T-cell (primary cell): ENCODE results near the gene ZMYND8. TPM values are rescaled to one million over a fixed set of nuclear protein-coding genes. Genes with fewer than 3 reads are reported as not detected.
"Not testable (repeated sequence)": the region's sequence is repeated elsewhere in the genome, so short reads cannot be mapped to it uniquely, and the experiment has no call there.

Experiments used
- ATAC-seq, 4 experiments: fragments of 200-7000 bp in 3 of 4; fragments of 150-1000 bp in 1 of 4; cut with Tn5 transposase; replicated peaks in 1 of 4; 1 replicate in 3 of 4; 2 replicates in 1 of 4; pipeline ENCODE4 v1.10.0; 2021; ENCODE audit warnings: moderate library complexity in 3 of 4, mild to moderate bottlenecking in 2 of 4, moderate number of reproducible peaks in 1 of 4
- CTCF ChIA-PET, 2 donors: fragments of 300-600 bp; sonication (Branson Sonifier 250); formaldehyde crosslinking; loops; one replicate each; lab custom pipeline; 2022; ENCODE audit warnings: antibody characterized with exemption in 2 of 2; lab: Charles Lee
- POLR2A ChIA-PET, 2 donors: fragments of 300-600 bp; sonication (Branson Sonifier 250); formaldehyde crosslinking; loops; one replicate each; lab custom pipeline; 2022; ENCODE audit warnings: antibody characterized with exemption in 2 of 2; lab: Charles Lee
- DNase-seq, 35 experiments: peaks; one replicate each; pipeline versions ENCODE4 v3.0.0 to v3.0.0-alpha.2; 2013 to 2023
- H3K27ac ChIP-seq: one replicate; pipeline ENCODE4 v1.5.1; 2013; ENCODE audit warnings: low read length
- H3K27me3 ChIP-seq, 2 experiments: replicated peaks in 1 of 2; 1 replicate in 1 of 2; 2 replicates in 1 of 2; pipeline versions ENCODE4 v1.6.1 to v1.7.0; 2013; ENCODE audit warnings: low read length in 1 of 2, mixed read lengths in 1 of 2; ENCODE audit not compliant: control insufficient read depth in 2 of 2, insufficient read depth in 2 of 2; ENCODE audit errors: extremely low read depth in 1 of 2
- H3K36me3 ChIP-seq, 2 donors: 1 replicate in 1 of 2; 2 replicates in 1 of 2; pipeline versions ENCODE4 v1.6.1 to v1.7.0; 2013; ENCODE audit warnings: low read length in 1 of 2; ENCODE audit not compliant: control insufficient read depth in 2 of 2, insufficient read depth in 1 of 2; ENCODE audit errors: extremely low read depth in 1 of 2
- H3K4me1 ChIP-seq, 2 experiments: 1 replicate in 1 of 2; 2 replicates in 1 of 2; pipeline versions ENCODE4 v1.6.1 to v1.7.0; 2013; ENCODE audit warnings: low read length in 2 of 2, mixed read lengths in 1 of 2; ENCODE audit not compliant: insufficient read depth in 2 of 2, control insufficient read depth in 1 of 2; ENCODE audit errors: extremely low read depth in 1 of 2
- H3K4me3 ChIP-seq, 2 donors: 1 replicate in 1 of 2; 2 replicates in 1 of 2; pipeline versions ENCODE4 v1.5.1 to v1.7.0; 2013; ENCODE audit warnings: mild to moderate bottlenecking in 2 of 2, low read length in 1 of 2, moderate library complexity in 1 of 2; ENCODE audit not compliant: control insufficient read depth in 1 of 2; ENCODE audit errors: extremely low read depth in 1 of 2
- H3K9me3 ChIP-seq: 2 replicates; pipeline ENCODE4 v1.7.0; 2013
- H3K27ac Mint-ChIP-seq, 2 donors: one replicate each; pipeline ENCODE4 v1.8.0; 2020 to 2021; ENCODE audit warnings: mild to moderate bottlenecking in 2 of 2, mixed read lengths in 2 of 2
- H3K27me3 Mint-ChIP-seq, 2 donors: one replicate each; pipeline ENCODE4 v1.8.0; 2021 to 2022; ENCODE audit warnings: mixed read lengths in 2 of 2
- H3K36me3 Mint-ChIP-seq: one replicate; pipeline ENCODE4 v1.8.0; 2021; ENCODE audit warnings: mixed read lengths
- H3K4me1 Mint-ChIP-seq, 3 donors: one replicate each; pipeline ENCODE4 v1.8.0; 2020 to 2022; ENCODE audit warnings: mixed read lengths in 3 of 3, mild to moderate bottlenecking in 1 of 3
- H3K4me3 Mint-ChIP-seq, 3 donors: one replicate each; pipeline ENCODE4 v1.8.0; 2020 to 2022; ENCODE audit warnings: mild to moderate bottlenecking in 3 of 3, mixed read lengths in 3 of 3, moderate library complexity in 3 of 3
- H3K9me3 Mint-ChIP-seq, 3 donors: one replicate each; pipeline ENCODE4 v1.8.0; 2020 to 2022; ENCODE audit warnings: mixed read lengths in 3 of 3
- WGBS: methylation state at CpG from one replicate; pipeline ENCODE4 v1.1.5; 2013; ENCODE audit warnings: missing lambda C conversion rate; ENCODE audit not compliant: insufficient coverage; 5-methylcytosine and 5-hydroxymethylcytosine counted together
- total RNA-seq, 35 experiments: library from RNA in 6 of 35; stranded (reverse) in 6 of 35; fragments of 120-200 nt in 1 of 35; gene quantifications; one replicate each; pipeline versions ENCODE4 v1.2.1 to v1.2.4 and lab custom pipeline; 2013 to 2026

Gene ZMYND8
- total RNA-seq, 5 donors from 2014 or later (not counting 1 experiment from before 2014, with no cell fraction given), result 39.6 to 68.9 (median 43.6) TPM

DNA sequence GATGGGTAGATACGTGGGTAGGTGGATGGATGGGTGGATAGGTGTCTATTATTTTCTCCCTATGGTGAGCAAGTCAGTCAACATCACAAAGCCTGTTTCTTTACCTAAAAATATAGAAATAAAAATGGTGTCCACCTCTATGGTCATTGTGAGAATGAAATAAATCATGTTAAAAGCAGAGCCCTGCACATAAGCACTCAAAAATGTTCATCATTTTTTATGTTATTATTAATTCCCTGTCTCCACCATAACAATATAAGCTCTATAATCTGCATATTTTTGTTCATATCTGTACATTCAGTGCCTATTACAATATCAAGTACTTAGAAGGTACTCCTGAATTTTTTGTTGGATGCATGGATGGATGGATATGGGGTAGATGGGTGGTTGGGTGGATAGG, 177.6 kb downstream of the ZMYND8 start:
- POLR2A ChIA-PET, result no interaction called here
- H3K4me3 ChIP-seq, result no peak overlapping the region
- no peaks in the 10 kb centered on the region for H3K4me1 ChIP-seq
- Mint-ChIP-seq H3K27ac (no peak overlapping the region), H3K27me3 (peaks cover 0 to 3% of the 10 kb centered on the region in 2 donors), H3K36me3 (no peaks in the 10 kb centered on the region), H3K4me1 (no peaks in the 10 kb centered on the region), H3K4me3 (no peak overlapping the region), H3K9me3 (no peaks in the 10 kb centered on the region)
- H3K36me3 ChIP-seq, result no peaks in the 10 kb centered on the region
- H3K27ac ChIP-seq, result no peak overlapping the region
- H3K9me3 ChIP-seq, result no peaks in the 10 kb centered on the region
- ATAC-seq (no peak), DNase-seq (no peak)
- WGBS, result no CpG with 5 or more reads among the region's 1 CpG
- CTCF ChIA-PET, result interaction anchor here in 1 of 2 donors (0.6 kb wide), 1 partner anchor 8 kb away, joined by 3 read pairs; no protein-coding TSS in a partner anchor
- H3K27me3 ChIP-seq, result peaks cover 0 to 21% of the 10 kb centered on the region in 2 experiments

DNA sequence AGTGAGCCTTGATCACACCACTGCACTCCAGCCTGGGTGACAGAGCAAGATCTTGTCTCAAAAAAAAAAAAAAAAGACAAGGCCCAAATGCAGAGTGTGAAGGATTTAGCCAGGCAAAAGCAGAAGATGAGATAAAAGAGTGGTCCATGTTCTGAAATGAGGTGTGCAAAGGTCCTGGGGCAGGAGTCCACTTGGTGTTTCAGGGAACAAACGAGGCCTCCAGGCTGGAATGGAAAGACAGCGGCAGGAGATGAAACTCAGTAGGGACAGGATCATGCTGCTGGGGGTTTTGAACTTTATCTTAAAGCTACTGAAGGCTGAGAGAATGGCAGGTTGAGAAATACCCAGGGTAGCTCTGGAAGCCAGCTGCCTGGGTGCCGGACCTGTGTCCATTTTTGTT, 178.2 kb downstream of the ZMYND8 start:
- H3K4me1 Mint-ChIP-seq, result no peaks in the 10 kb centered on the region
- no peak overlapping the region for H3K27ac Mint-ChIP-seq
- no peak overlapping the region for H3K4me3 Mint-ChIP-seq
- peaks cover 0 to 3% of the 10 kb centered on the region in 2 donors for H3K27me3 Mint-ChIP-seq
- no peak for DNase-seq
- no peak for ATAC-seq
- no peaks in the 10 kb centered on the region for H3K4me1 ChIP-seq
- ChIA-PET POLR2A (no interaction called here), CTCF (interaction anchor here in 1 of 2 donors (0.6 kb wide), 1 partner anchor 9 kb away, joined by 3 read pairs; no protein-coding TSS in a partner anchor)
- H3K9me3 ChIP-seq, result no peaks in the 10 kb centered on the region
- no peaks in the 10 kb centered on the region for H3K36me3 ChIP-seq
- peaks cover 0 to 22% of the 10 kb centered on the region in 2 experiments for H3K27me3 ChIP-seq
- H3K36me3 Mint-ChIP-seq, result no peaks in the 10 kb centered on the region
- no peak overlapping the region for H3K4me3 ChIP-seq
- 57% methylated on average over 2 of the region's 3 CpGs for WGBS
- H3K27ac ChIP-seq, result no peak overlapping the region
- H3K9me3 Mint-ChIP-seq, result no peaks in the 10 kb centered on the region

DNA sequence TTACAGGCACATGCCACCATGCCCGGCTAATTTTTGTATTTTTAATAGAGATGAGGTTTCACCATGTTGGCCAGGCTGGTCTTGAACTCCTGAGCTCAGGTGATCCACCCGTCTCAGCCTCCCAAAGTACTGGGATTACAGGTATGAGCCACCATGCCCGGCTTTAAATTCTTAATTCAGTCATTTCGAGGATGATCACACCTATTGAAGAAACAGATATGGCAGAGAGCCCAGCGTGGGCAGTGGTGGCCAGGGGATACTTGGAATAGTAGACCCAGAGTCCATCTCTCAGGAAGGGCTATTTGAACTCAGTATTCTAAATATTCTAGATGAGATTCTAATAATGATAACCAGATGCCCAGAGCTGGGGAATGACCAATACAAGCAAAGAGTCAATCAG, 180.3 kb downstream of the ZMYND8 start:
- H3K4me3 Mint-ChIP-seq, H3K4me3 ChIP-seq, POLR2A ChIA-PET, ATAC-seq, H3K36me3 ChIP-seq, H3K36me3 Mint-ChIP-seq, DNase-seq, H3K27me3 Mint-ChIP-seq, H3K4me1 Mint-ChIP-seq, H3K9me3 Mint-ChIP-seq, H3K4me1 ChIP-seq, H3K27ac ChIP-seq, H3K27ac Mint-ChIP-seq, H3K9me3 ChIP-seq: not testable (repeated sequence)
- CTCF ChIA-PET, result interaction anchor here in 1 of 2 donors (0.7 kb wide), 1 partner anchor 1546 kb away, joined by 4 read pairs; the partner anchor contains the start of gene WFDC10A
- peaks cover 0 to 24% of the 10 kb centered on the region in 2 experiments for H3K27me3 ChIP-seq
- 72% methylated on average over 4 of the region's 5 CpGs for WGBS

DNA sequence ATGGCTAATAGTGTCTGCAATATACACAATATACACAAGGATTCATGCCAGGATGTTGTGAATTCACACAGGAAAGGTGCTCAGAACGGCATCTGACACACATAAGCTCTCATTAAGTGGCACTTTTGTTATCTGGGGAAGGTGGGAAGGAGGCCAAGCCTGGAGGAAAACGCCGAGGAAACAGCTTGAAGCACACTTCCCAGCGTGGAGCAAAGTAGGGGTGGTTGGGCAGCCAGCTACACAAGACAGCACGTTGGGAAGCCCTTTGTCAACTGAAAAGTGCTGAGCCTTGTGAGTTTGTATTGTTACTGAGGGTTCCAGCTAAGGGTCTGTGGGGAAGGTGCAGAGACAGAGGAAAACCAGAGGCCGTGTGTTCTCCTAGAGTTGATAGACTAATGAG, 181.0 kb downstream of the ZMYND8 start:
- no peaks in the 10 kb centered on the region for H3K36me3 ChIP-seq
- ATAC-seq (no peak), DNase-seq (no peak)
- H3K27me3 Mint-ChIP-seq, result peaks cover 8 to 12% of the 10 kb centered on the region in 2 donors
- H3K27me3 ChIP-seq, result peaks cover 0 to 24% of the 10 kb centered on the region in 2 experiments
- no peak overlapping the region for H3K27ac Mint-ChIP-seq
- no peak overlapping the region for H3K4me3 ChIP-seq
- H3K9me3 Mint-ChIP-seq, result no peaks in the 10 kb centered on the region
- no peaks in the 10 kb centered on the region for H3K36me3 Mint-ChIP-seq
- H3K27ac ChIP-seq, result no peak overlapping the region
- CTCF ChIA-PET, result no interaction called here
- no peaks in the 10 kb centered on the region for H3K9me3 ChIP-seq
- 37% methylated on average over 4 of the region's 6 CpGs for WGBS
- POLR2A ChIA-PET, result no interaction called here
- no peaks in the 10 kb centered on the region for H3K4me1 ChIP-seq
- no peaks in the 10 kb centered on the region for H3K4me1 Mint-ChIP-seq
- H3K4me3 Mint-ChIP-seq, result no peak overlapping the region

DNA sequence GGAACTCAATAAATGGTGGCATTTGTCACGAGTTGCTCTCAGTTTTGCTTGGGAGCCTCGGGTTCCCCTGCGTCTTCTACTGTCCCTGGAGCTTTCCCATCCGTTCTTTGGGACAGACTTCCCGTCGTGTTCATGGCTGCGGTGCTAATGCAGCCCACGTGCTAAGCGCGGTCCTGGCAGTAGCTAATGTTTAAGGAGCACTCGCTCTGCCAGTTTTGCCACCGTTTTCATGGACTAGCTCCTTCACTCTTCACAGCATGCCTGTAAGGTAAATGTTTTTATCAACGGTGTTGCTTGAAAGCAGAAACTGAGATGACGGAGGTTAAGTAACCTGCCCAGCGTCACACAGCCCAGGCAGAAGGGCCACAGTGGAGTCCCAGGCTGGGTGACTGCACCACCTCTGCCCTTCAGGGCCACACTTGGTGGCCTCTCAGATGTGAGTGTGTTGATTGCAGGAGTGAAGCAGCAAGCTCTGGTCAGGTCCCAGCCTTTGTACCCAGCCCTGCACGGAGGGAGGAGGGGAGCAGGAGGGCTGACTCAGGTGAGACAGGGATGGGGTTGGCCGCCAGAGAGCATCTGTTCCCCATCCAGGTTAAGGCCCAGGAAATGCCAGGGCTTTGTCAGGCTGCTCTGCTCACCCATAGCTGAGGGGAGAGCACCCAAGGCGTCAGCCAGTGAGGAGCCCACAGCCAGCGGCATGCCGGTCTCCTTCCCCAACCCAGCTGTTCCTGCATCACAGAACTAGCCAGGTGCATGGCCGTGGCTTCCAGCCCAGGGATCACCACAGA, 181.8 kb downstream of the ZMYND8 start:
- DNase-seq (no peak), ATAC-seq (no peak)
- Mint-ChIP-seq H3K4me3 (no peak overlapping the region), H3K4me1 (no peaks in the 10 kb centered on the region), H3K27me3 (peaks cover 8 to 12% of the 10 kb centered on the region in 2 donors), H3K27ac (no peak overlapping the region), H3K9me3 (no peaks in the 10 kb centered on the region), H3K36me3 (no peaks in the 10 kb centered on the region)
- no peaks in the 10 kb centered on the region for H3K9me3 ChIP-seq
- no peaks in the 10 kb centered on the region for H3K4me1 ChIP-seq
- ChIA-PET CTCF (no interaction called here), POLR2A (no interaction called here)
- peaks cover 0 to 23% of the 10 kb centered on the region in 2 experiments for H3K27me3 ChIP-seq
- WGBS, result 79% methylated on average over 12 of the region's 21 CpGs
- H3K4me3 ChIP-seq, result no peak overlapping the region
- H3K36me3 ChIP-seq, result no peaks in the 10 kb centered on the region
- H3K27ac ChIP-seq, result no peak overlapping the region

DNA sequence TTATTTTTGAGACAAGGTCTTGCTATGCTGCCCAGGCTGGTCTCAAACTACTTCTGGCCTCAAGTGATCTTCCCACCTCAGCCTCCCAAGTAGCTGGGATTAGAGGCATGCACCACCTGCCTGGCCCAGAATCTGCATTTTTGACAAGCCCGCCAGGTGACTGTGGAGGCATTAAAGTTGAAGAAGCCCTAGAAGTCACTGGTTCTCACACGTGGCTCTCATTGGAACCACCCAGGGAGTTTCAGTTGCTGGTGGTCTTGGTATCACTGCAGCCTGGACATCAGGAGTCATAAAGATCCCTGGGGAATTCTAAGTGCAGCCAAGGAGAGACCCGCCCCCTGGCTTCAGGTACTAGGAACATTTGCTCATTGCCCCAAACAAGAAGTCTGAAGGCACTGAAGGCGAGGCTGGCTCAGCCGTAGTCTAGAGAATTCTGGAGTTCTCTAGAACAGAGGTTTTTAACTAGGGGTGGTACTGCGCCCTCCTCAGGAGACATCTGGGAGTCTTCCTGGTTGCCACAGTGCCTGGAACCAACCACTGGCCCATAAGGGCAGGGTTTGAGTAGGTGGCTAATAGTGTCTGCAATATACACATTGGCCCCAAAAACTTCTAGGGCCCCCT, 182.8 kb downstream of the ZMYND8 start:
- no peaks in the 10 kb centered on the region for H3K4me1 Mint-ChIP-seq
- no peak overlapping the region for H3K4me3 ChIP-seq
- 63% methylated on average over 3 of the region's 6 CpGs for WGBS
- no peak overlapping the region for H3K27ac ChIP-seq
- DNase-seq (no peak), ATAC-seq (no peak)
- no peaks in the 10 kb centered on the region for H3K9me3 Mint-ChIP-seq
- H3K4me3 Mint-ChIP-seq, result no peak overlapping the region
- ChIA-PET CTCF (no interaction called here), POLR2A (no interaction called here)
- no peaks in the 10 kb centered on the region for H3K4me1 ChIP-seq
- no peak overlapping the region for H3K27ac Mint-ChIP-seq
- peaks cover 11 to 15% of the 10 kb centered on the region in 2 donors for H3K27me3 Mint-ChIP-seq
- H3K36me3 ChIP-seq, result no peaks in the 10 kb centered on the region
- peaks cover 0 to 23% of the 10 kb centered on the region in 2 experiments for H3K27me3 ChIP-seq
- H3K36me3 Mint-ChIP-seq, result no peaks in the 10 kb centered on the region
- H3K9me3 ChIP-seq, result no peaks in the 10 kb centered on the region
